Endothelial cell of umbilical vein (primary cell): ENCODE measurements around the gene MZT2B.

ENCODE experiments used
- CTCF ChIP-seq, 2 donors: IDR thresholded peaks; 1 replicate in 1 of 2; 2 replicates in 1 of 2; pipeline ENCODE4 v1.5.1; 2011; ENCODE audit warnings: low read length in 2 of 2, mild to moderate bottlenecking in 2 of 2, moderate library complexity in 2 of 2, control low read depth in 1 of 2, inconsistent platforms in 1 of 2, low read depth in 1 of 2; ENCODE audit not compliant: insufficient read depth in 1 of 2; ENCODE audit errors: extremely low read depth in 1 of 2
- EZH2 ChIP-seq: IDR thresholded peaks from 2 replicates; pipeline ENCODE4 v1.6.1; 2012; ENCODE audit warnings: borderline replicate concordance, low read depth, mild to moderate bottlenecking, moderate library complexity, low read length, inconsistent platforms; ENCODE audit not compliant: severe bottlenecking
- FOS ChIP-seq: IDR thresholded peaks from 2 replicates; pipeline ENCODE4 v1.6.1; 2011; ENCODE audit warnings: mild to moderate bottlenecking, low read length, moderate library complexity, borderline replicate concordance; ENCODE audit not compliant: insufficient read depth
- GATA2 ChIP-seq: IDR thresholded peaks from 2 replicates; pipeline ENCODE4 v1.7.0; 2011; ENCODE audit warnings: low read depth, mild to moderate bottlenecking, moderate library complexity, mixed read lengths, low read length; ENCODE audit not compliant: insufficient read length, insufficient read depth
- JUN ChIP-seq: IDR thresholded peaks from 2 replicates; pipeline ENCODE4 v1.6.1; 2011; ENCODE audit warnings: borderline replicate concordance, low read depth; ENCODE audit not compliant: insufficient read length, insufficient read depth
- MAX ChIP-seq: IDR thresholded peaks from 2 replicates; pipeline ENCODE4 v1.6.1; 2011; ENCODE audit not compliant: insufficient read depth, insufficient read length
- MYC ChIP-seq: IDR thresholded peaks from one replicate; pipeline ENCODE4 v1.6.1; 2011; ENCODE audit warnings: mild to moderate bottlenecking, low read depth, low read length
- POLR2A ChIP-seq: IDR thresholded peaks from 2 replicates; pipeline ENCODE4 v1.6.1; 2012; ENCODE audit warnings: low read depth, mild to moderate bottlenecking, control low read depth, low read length
- POLR2AphosphoS5 ChIP-seq: IDR thresholded peaks from 2 replicates; pipeline ENCODE4 v1.6.1; 2012; ENCODE audit warnings: low read depth, mild to moderate bottlenecking, control low read depth, low read length, moderate library complexity; ENCODE audit not compliant: insufficient read depth

- TF ChIP-seq POLR2A (no peak), EZH2 (no peak), CTCF (IDR thresholded peaks at IDR 0.05; ENCODE audit: extremely low read depth in 1 of 2, insufficient read depth in 1 of 2, low read depth in 1 of 2, low read length in 2 of 2) (no peak), POLR2AphosphoS5 (no peak), MAX (no peak), MYC (no peak), GATA2 (no peak), JUN (no peak), FOS (no peak)
These were observed 5.2 kb downstream of the MZT2B start for GRCh38 chr2:130187268-130187667.
